OCI-LY3 (cell line): ENCODE measurements around the gene GLIS1.

Experiments used
- H2AFZ ChIP-seq: fragments of 200-600, 300-600 bp; shearing (Covaris generic); 2 replicates; pipeline ENCODE4 v1.6.0; 2014; ENCODE audit warnings: antibody characterized with exemption, low read depth, low read length
- H3K27ac ChIP-seq: fragments of 200-600, 300-600 bp; sonication (generic); 2 replicates; pipeline ENCODE4 v1.5.1; 2014; ENCODE audit warnings: mild to moderate bottlenecking, low read length, moderate library complexity, mixed read lengths
- H3K27me3 ChIP-seq: fragments of 200-600, 300-600 bp; sonication (generic); 2 replicates; pipeline ENCODE4 v1.6.1; 2014; ENCODE audit warnings: low read depth, low read length, mixed read lengths
- H3K36me3 ChIP-seq: fragments of 200-600, 300-600 bp; sonication (generic); replicated peaks from 2 replicates; pipeline ENCODE3; 2014; ENCODE audit warnings: low read depth, low read length, mixed read lengths
- H3K4me1 ChIP-seq: fragments of 300-600, 200-600 bp; sonication (generic); 2 replicates; pipeline ENCODE4 v1.6.1; 2014; ENCODE audit warnings: low read length, mixed read lengths
- H3K4me2 ChIP-seq: fragments of 200-600, 300-600 bp; sonication (generic); 2 replicates; pipeline ENCODE4 v1.6.1; 2014; ENCODE audit warnings: low read length, mixed read lengths
- H3K4me3 ChIP-seq: fragments of 300-600, 200-600 bp; sonication (generic); 2 replicates; pipeline ENCODE4 v1.5.1; 2014; ENCODE audit warnings: antibody characterized with exemption, mild to moderate bottlenecking, low read length, moderate library complexity
- H3K79me2 ChIP-seq: fragments of 300-600, 200-600 bp; shearing (Covaris generic); 2 replicates; pipeline ENCODE4 v1.6.1; 2014; ENCODE audit warnings: mild to moderate bottlenecking, low read length, mixed read lengths
- H3K9ac ChIP-seq: fragments of 300-600, 200-600 bp; shearing (Covaris generic); 2 replicates; pipeline ENCODE4 v1.6.0; 2014; ENCODE audit warnings: mild to moderate bottlenecking, low read length, moderate library complexity
- H3K9me3 ChIP-seq: fragments of 200-600, 300-600 bp; shearing (Covaris generic); 2 replicates; pipeline ENCODE4 v1.6.1; 2014; ENCODE audit warnings: low read length, mixed read lengths; ENCODE audit not compliant: insufficient read depth
- H4K20me1 ChIP-seq: fragments of 200-600, 300-600 bp; sonication (generic); 2 replicates; pipeline ENCODE4 v1.6.1; 2016; ENCODE audit warnings: low read length, mixed read lengths; ENCODE audit not compliant: insufficient read depth
- CTCF ChIP-seq: fragments of 200-600, 300-600 bp; sonication (generic); IDR thresholded peaks from 2 replicates; pipeline ENCODE4 v1.5.1; 2014; ENCODE audit warnings: antibody characterized with exemption, low read length, low read depth
- EZH2phosphoT487 ChIP-seq: fragments of 200-600 bp; shearing (Covaris generic); IDR thresholded peaks from 2 replicates; pipeline ENCODE4 v1.6.1; 2018; ENCODE audit warnings: antibody characterized with exemption, mixed run types, low read depth

GLIS1 gene

GRCh38 chr1:53524428-53525375, 214.3 kb downstream of the GLIS1 start:
- Histone ChIP-seq H3K9me3 (no peaks in the 10 kb centered on the region), H2AFZ (no peak overlapping the region), H3K4me3 (no peak overlapping the region), H3K36me3 (no peaks in the 10 kb centered on the region), H3K27me3 (no peaks in the 10 kb centered on the region), H3K27ac (no peak overlapping the region), H3K9ac (no peak overlapping the region), H3K4me1 (no peaks in the 10 kb centered on the region), H3K4me2 (no peak overlapping the region), H3K79me2 (no peaks in the 10 kb centered on the region), H4K20me1 (no peaks in the 10 kb centered on the region)
- TF ChIP-seq EZH2phosphoT487 (no peak), CTCF (no peak)

- no peak for TF ChIP-seq CTCF
- TF ChIP-seq EZH2phosphoT487: no peak
- Histone ChIP-seq H3K27me3 (no peaks in the 10 kb centered on the region), H3K36me3 (no peaks in the 10 kb centered on the region), H3K4me2 (no peak overlapping the region), H3K4me1 (peaks cover 5% of the 10 kb centered on the region; the same call in 1 of the 2 replicates), H3K27ac (no peak overlapping the region), H4K20me1 (no peaks in the 10 kb centered on the region), H3K9me3 (no peaks in the 10 kb centered on the region), H2AFZ (no peak overlapping the region), H3K9ac (no peak overlapping the region), H3K79me2 (no peaks in the 10 kb centered on the region), H3K4me3 (no peak overlapping the region)
These were observed 216.9 kb downstream of the GLIS1 start for GRCh38 chr1:53521924-53522552.

DNA sequence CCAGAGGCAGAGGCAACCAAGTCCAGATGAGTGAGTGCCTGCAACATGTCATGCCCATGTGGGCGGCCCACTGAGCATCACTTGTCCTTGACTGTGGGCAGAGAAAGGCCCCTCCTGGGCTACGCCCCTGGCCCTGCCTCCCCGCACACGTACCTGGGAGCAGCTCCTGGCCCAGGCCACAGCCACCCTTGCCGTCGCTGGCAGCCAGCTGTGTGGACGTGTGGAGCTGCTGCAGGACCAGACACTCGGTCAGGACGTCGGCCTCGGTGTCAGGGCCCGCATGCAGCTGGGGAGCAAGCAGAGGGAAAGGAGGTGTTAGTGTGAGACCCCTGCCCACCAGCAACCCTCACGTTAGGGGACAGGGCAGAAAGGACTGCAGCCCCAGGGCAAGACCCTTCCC, 218.5 kb downstream of the GLIS1 start:
- no peak overlapping the region for H2AFZ ChIP-seq
- H3K27me3 ChIP-seq: no peaks in the 10 kb centered on the region
- no peak overlapping the region for H3K4me2 ChIP-seq
- TF ChIP-seq EZH2phosphoT487 (no peak), CTCF (no peak)
- H3K27ac ChIP-seq: no peak overlapping the region
- no peak overlapping the region for H3K9ac ChIP-seq
- no peaks in the 10 kb centered on the region for H4K20me1 ChIP-seq
- H3K36me3 ChIP-seq: no peaks in the 10 kb centered on the region
- H3K9me3 ChIP-seq: no peaks in the 10 kb centered on the region
- H3K4me3 ChIP-seq: no peak overlapping the region
- peaks cover 5% of the 10 kb centered on the region; the same call in 1 of the 2 replicates for H3K4me1 ChIP-seq
- H3K79me2 ChIP-seq: no peaks in the 10 kb centered on the region

DNA sequence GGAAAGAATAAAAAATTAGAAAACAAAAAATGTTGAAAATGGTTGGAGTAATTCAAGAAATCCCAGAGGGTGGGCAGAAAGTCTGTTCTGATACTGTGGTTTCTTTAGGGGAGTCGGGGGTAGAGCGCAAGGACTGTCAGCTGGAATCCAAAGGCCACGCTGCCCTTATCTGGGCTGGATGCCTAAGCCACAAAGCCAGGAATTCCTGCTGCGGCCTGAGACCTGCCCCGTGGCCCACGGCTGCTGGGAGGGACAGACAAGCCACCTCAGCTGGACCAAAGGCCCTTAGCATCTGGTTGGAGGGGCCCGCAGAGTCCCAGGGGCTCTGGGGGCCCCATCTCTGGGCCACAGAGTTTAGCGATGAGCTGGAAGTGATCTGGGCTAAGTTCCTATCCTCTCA, 219.5 kb downstream of the GLIS1 start:
- TF ChIP-seq CTCF (no peak), EZH2phosphoT487 (no peak)
- H2AFZ ChIP-seq: no peak overlapping the region
- H3K36me3 ChIP-seq: no peaks in the 10 kb centered on the region
- H3K9me3 ChIP-seq: no peaks in the 10 kb centered on the region
- H3K27me3 ChIP-seq: no peaks in the 10 kb centered on the region
- H3K27ac ChIP-seq: no peak overlapping the region
- no peaks in the 10 kb centered on the region for H3K79me2 ChIP-seq
- H3K9ac ChIP-seq: no peak overlapping the region
- H3K4me3 ChIP-seq: no peak overlapping the region
- H3K4me1 ChIP-seq: peaks cover 5% of the 10 kb centered on the region; the same call in 1 of the 2 replicates
- no peak overlapping the region for H3K4me2 ChIP-seq
- H4K20me1 ChIP-seq: no peaks in the 10 kb centered on the region
